Activated T-cell treated with anti-CD3 and anti-CD28 coated beads, Interleukin-2, amount 50 U/mL, for 72 hours (primary cell): ENCODE data around the gene ELMOD1. TPM values are rescaled to one million over a fixed set of nuclear protein-coding genes. Genes with fewer than 3 reads are reported as not detected.
A peak's percentile ranks its signal among the peaks of the same experiment; 100 is the strongest.

Source experiments
- ATAC-seq, 2 donors: fragments of 150-1000 bp; cut with Tn5 transposase; replicated peaks in 1 of 2; 2 replicates each; pipeline ENCODE4 v1.10.0; 2021; ENCODE audit warnings: moderate library complexity in 2 of 2, mild to moderate bottlenecking in 1 of 2
- DNase-seq, 2 donors: peaks; one replicate each; pipeline ENCODE4 v3.0.0; 2021 to 2022; ENCODE audit warnings: mixed read lengths in 1 of 2
- H3K27ac Mint-ChIP-seq: one replicate; pipeline ENCODE4 v1.8.0; 2022; ENCODE audit warnings: mild to moderate bottlenecking, moderate library complexity, mixed read lengths
- H3K27me3 Mint-ChIP-seq: one replicate; pipeline ENCODE4 v1.8.0; 2022; ENCODE audit warnings: low read depth, mixed read lengths
- H3K36me3 Mint-ChIP-seq, 2 donors: one replicate each; pipeline ENCODE4 v1.8.0; 2022; ENCODE audit warnings: mixed read lengths in 2 of 2, mild to moderate bottlenecking in 1 of 2; ENCODE audit not compliant: insufficient read depth in 2 of 2
- H3K4me1 Mint-ChIP-seq: one replicate; pipeline ENCODE4 v1.8.0; 2022; ENCODE audit warnings: low read depth, mixed read lengths
- H3K4me3 Mint-ChIP-seq, 2 donors: one replicate each; pipeline ENCODE4 v1.8.0; 2022; ENCODE audit warnings: mild to moderate bottlenecking in 2 of 2, mixed read lengths in 2 of 2, moderate library complexity in 2 of 2
- H3K9me3 Mint-ChIP-seq, 2 donors: one replicate each; pipeline ENCODE4 v1.8.0; 2022; ENCODE audit warnings: mixed read lengths in 2 of 2
- total RNA-seq, 2 donors: library from RNA; stranded (reverse); gene quantifications; one replicate each; pipeline ENCODE4 v1.2.3, GENCODE V29; 2022

The ELMOD1 gene
- total RNA-seq, 2 donors from 2014 or later, result not detected

GRCh38 chr11:107689317-107690202 lies 98.6 kb downstream of the ELMOD1 start:
- Mint-ChIP-seq H3K4me3 (no peak overlapping the region), H3K9me3 (no peaks in the 10 kb centered on the region), H3K4me1 (peaks cover 9% of the 10 kb centered on the region), H3K27ac (no peak overlapping the region), H3K36me3 (no peaks in the 10 kb centered on the region), H3K27me3 (peaks cover 31% of the 10 kb centered on the region)
- ATAC-seq (peak; percentile 85), DNase-seq (peak; percentile 68 to 71)

- Mint-ChIP-seq H3K27ac (no peak overlapping the region), H3K9me3 (no peaks in the 10 kb centered on the region), H3K4me3 (no peak overlapping the region), H3K36me3 (no peaks in the 10 kb centered on the region), H3K4me1 (peaks cover 9% of the 10 kb centered on the region), H3K27me3 (peaks cover 31% of the 10 kb centered on the region)
- ATAC-seq (no peak), DNase-seq (no peak)
Measured at GRCh38 chr11:107691000-107691750, 100.2 kb downstream of the ELMOD1 start.

- Mint-ChIP-seq H3K36me3 (no peaks in the 10 kb centered on the region), H3K27ac (no peak overlapping the region), H3K4me1 (no peaks in the 10 kb centered on the region), H3K4me3 (no peak overlapping the region), H3K27me3 (peaks cover 48% of the 10 kb centered on the region), H3K9me3 (no peaks in the 10 kb centered on the region)
- ATAC-seq (no peak), DNase-seq (no peak)
Measured at GRCh38 chr11:107695446-107695845, 104.5 kb downstream of the ELMOD1 start.

GRCh38 chr11:107696140-107696539 lies 105.2 kb downstream of the ELMOD1 start:
- no peaks in the 10 kb centered on the region for H3K4me1 Mint-ChIP-seq

GRCh38 chr11:107697291-107697690 lies 106.3 kb downstream of the ELMOD1 start:
- Mint-ChIP-seq H3K4me3 (no peak overlapping the region), H3K36me3 (no peaks in the 10 kb centered on the region), H3K27me3 (peaks cover 34% of the 10 kb centered on the region), H3K9me3 (no peaks in the 10 kb centered on the region), H3K27ac (no peak overlapping the region), H3K4me1 (no peaks in the 10 kb centered on the region)
- DNase-seq (no peak), ATAC-seq (no peak)

More at GRCh38 chr11:107696140-107696539, 105.2 kb downstream of the ELMOD1 start:
- Mint-ChIP-seq H3K27me3 (peaks cover 43% of the 10 kb centered on the region), H3K4me3 (no peak overlapping the region), H3K27ac (no peak overlapping the region), H3K9me3 (no peaks in the 10 kb centered on the region), H3K36me3 (no peaks in the 10 kb centered on the region)
- ATAC-seq (no peak), DNase-seq (no peak)

- no peak for ATAC-seq
Measured at GRCh38 chr11:107699371-107700285, 108.7 kb downstream of the ELMOD1 start.

GRCh38 chr11:107702109-107702660 lies 111.2 kb downstream of the ELMOD1 start:
- no peaks in the 10 kb centered on the region for H3K4me1 Mint-ChIP-seq
- H3K36me3 Mint-ChIP-seq, result no peaks in the 10 kb centered on the region
- no peak overlapping the region for H3K4me3 Mint-ChIP-seq
- no peak for DNase-seq
- H3K27me3 Mint-ChIP-seq, result peaks cover 34% of the 10 kb centered on the region
- no peak for ATAC-seq
- no peak overlapping the region for H3K27ac Mint-ChIP-seq
- H3K9me3 Mint-ChIP-seq, result no peaks in the 10 kb centered on the region

More at GRCh38 chr11:107699371-107700285, 108.7 kb downstream of the ELMOD1 start:
- Mint-ChIP-seq H3K9me3 (no peaks in the 10 kb centered on the region), H3K4me3 (no peak overlapping the region), H3K36me3 (no peaks in the 10 kb centered on the region), H3K27me3 (peaks cover 38% of the 10 kb centered on the region), H3K4me1 (no peaks in the 10 kb centered on the region), H3K27ac (no peak overlapping the region)
- DNase-seq, result no peak

- DNase-seq (no peak), ATAC-seq (no peak)
- Mint-ChIP-seq H3K27me3 (peaks cover 35% of the 10 kb centered on the region), H3K4me1 (no peaks in the 10 kb centered on the region), H3K36me3 (no peaks in the 10 kb centered on the region), H3K27ac (no peak overlapping the region), H3K9me3 (no peaks in the 10 kb centered on the region), H3K4me3 (no peak overlapping the region)
Measured at GRCh38 chr11:107702723-107703122, 111.8 kb downstream of the ELMOD1 start.

- Mint-ChIP-seq H3K36me3 (no peaks in the 10 kb centered on the region), H3K27ac (no peak overlapping the region), H3K27me3 (peaks cover 42% of the 10 kb centered on the region), H3K4me3 (no peak overlapping the region), H3K4me1 (no peaks in the 10 kb centered on the region), H3K9me3 (no peaks in the 10 kb centered on the region)
- DNase-seq (no peak), ATAC-seq (peak in 1 of 2 donors; percentile 64)
Measured at GRCh38 chr11:107704451-107704850, 113.5 kb downstream of the ELMOD1 start.

- no peaks in the 10 kb centered on the region for H3K36me3 Mint-ChIP-seq
- H3K4me3 Mint-ChIP-seq, result no peak overlapping the region
- H3K27ac Mint-ChIP-seq, result no peak overlapping the region
Measured at GRCh38 chr11:107705027-107705426, 114.1 kb downstream of the ELMOD1 start.

GRCh38 chr11:107706531-107706930 lies 115.6 kb downstream of the ELMOD1 start:
- no peak for DNase-seq
- Mint-ChIP-seq H3K9me3 (no peaks in the 10 kb centered on the region), H3K4me3 (no peak overlapping the region), H3K36me3 (no peaks in the 10 kb centered on the region), H3K27me3 (peaks cover 40% of the 10 kb centered on the region), H3K4me1 (no peaks in the 10 kb centered on the region), H3K27ac (no peak overlapping the region)
- no peak for ATAC-seq

More at GRCh38 chr11:107705027-107705426, 114.1 kb downstream of the ELMOD1 start:
- DNase-seq (no peak), ATAC-seq (no peak)
- H3K27me3 Mint-ChIP-seq, result peaks cover 36% of the 10 kb centered on the region
- H3K4me1 Mint-ChIP-seq, result no peaks in the 10 kb centered on the region
- no peaks in the 10 kb centered on the region for H3K9me3 Mint-ChIP-seq

GRCh38 chr11:107707215-107707671 lies 116.3 kb downstream of the ELMOD1 start:
- no peak overlapping the region for H3K27ac Mint-ChIP-seq

More at GRCh38 chr11:107707215-107707671, 116.3 kb downstream of the ELMOD1 start:
- Mint-ChIP-seq H3K27me3 (peaks cover 38% of the 10 kb centered on the region), H3K4me1 (no peaks in the 10 kb centered on the region), H3K36me3 (no peaks in the 10 kb centered on the region), H3K9me3 (no peaks in the 10 kb centered on the region), H3K4me3 (no peak overlapping the region)
- ATAC-seq, result no peak
- DNase-seq, result no peak
